ENCODE data around the gene BLOC1S1.

The BLOC1S1 gene

GRCh38 chr12:55716582-55716957 is 724 bp downstream of the BLOC1S1 start:
- peak overlapping the region; percentile 98 for H3K27ac ChIP-seq (ENCODE audit: low read depth, low read length)

GRCh38 chr12:55717011-55718007 is 1.5 kb downstream of the BLOC1S1 start:
- H2BK120ac ChIP-seq (ENCODE audit: low read depth, low read length), result no peak overlapping the region
- peak overlapping the region; percentile 29 for H3K27ac ChIP-seq (ENCODE audit: low read depth, low read length)
- no peak overlapping the region for H4K8ac ChIP-seq (ENCODE audit: low read depth, low read length)
- H3K9ac ChIP-seq (ENCODE audit: low read length), result peak overlapping the region; percentile 91
- no peak overlapping the region for H2BK15ac ChIP-seq (replicated peaks; ENCODE audit: low read depth)
- no peak overlapping the region for H4K5ac ChIP-seq (ENCODE audit: low read length)
- peak overlapping the region; percentile 70 for H3K4me3 ChIP-seq (ENCODE audit: low read length)
- H3K4me1 ChIP-seq (ENCODE audit: control insufficient read depth, low read depth, low read length), result peaks cover 17% of the 10 kb centered on the region
- peak overlapping the region; percentile 29 for H3K4ac ChIP-seq (ENCODE audit: low read depth, low read length)
- peak overlapping the region; percentile 87 for H3K4me2 ChIP-seq (ENCODE audit: low read length)
- peak overlapping the region; percentile 93 for H3K56ac ChIP-seq (ENCODE audit: low read length)
- H2AK5ac ChIP-seq (ENCODE audit: low read length), result peak overlapping the region; percentile 9
- WGBS (ENCODE audit: extremely low coverage, insufficient coverage, low lambda C conversion rate), result no CpG with 5 or more reads among the region's 8 CpGs
- no peaks in the 10 kb centered on the region for H3K36me3 ChIP-seq (ENCODE audit: control insufficient read depth, insufficient read depth, low read length)
- H3K79me2 ChIP-seq (ENCODE audit: control insufficient read depth, insufficient read depth, low read length), result no peaks in the 10 kb centered on the region
- H3K27me3 ChIP-seq (ENCODE audit: insufficient read depth, low read length, poor library complexity), result no peaks in the 10 kb centered on the region
- H3K23ac ChIP-seq (ENCODE audit: low read length), result peak overlapping the region; percentile 38
- no peaks in the 10 kb centered on the region for H3K79me1 ChIP-seq (ENCODE audit: low read length)
- peak overlapping the region; percentile 76 for H3K18ac ChIP-seq (ENCODE audit: low read length)
- DNase-seq, result peak; percentile 74
- peak overlapping the region; percentile 33 for H2BK5ac ChIP-seq (ENCODE audit: low read length)

More at GRCh38 chr12:55716582-55716957, 724 bp downstream of the BLOC1S1 start:
- no peak overlapping the region for H3K18ac ChIP-seq (ENCODE audit: low read length)
- H3K79me2 ChIP-seq (ENCODE audit: control insufficient read depth, insufficient read depth, low read length), result no peaks in the 10 kb centered on the region
- H3K9ac ChIP-seq (ENCODE audit: low read length), result peak overlapping the region; percentile 91
- no peak overlapping the region for H2BK15ac ChIP-seq (replicated peaks; ENCODE audit: low read depth)
- peak overlapping the region; percentile 87 for H3K4me2 ChIP-seq (ENCODE audit: low read length)
- H4K5ac ChIP-seq (ENCODE audit: low read length), result no peak overlapping the region
- peaks cover 17% of the 10 kb centered on the region for H3K4me1 ChIP-seq (ENCODE audit: control insufficient read depth, low read depth, low read length)
- H3K4me3 ChIP-seq (ENCODE audit: low read length), result peak overlapping the region; percentile 70
- peak overlapping the region; percentile 93 for H3K56ac ChIP-seq (ENCODE audit: low read length)
- no peak overlapping the region for H3K23ac ChIP-seq (ENCODE audit: low read length)
- H3K4ac ChIP-seq (ENCODE audit: low read depth, low read length), result no peak overlapping the region
- H2BK120ac ChIP-seq (ENCODE audit: low read depth, low read length), result no peak overlapping the region
- H3K79me1 ChIP-seq (ENCODE audit: low read length), result no peaks in the 10 kb centered on the region
- no peaks in the 10 kb centered on the region for H3K27me3 ChIP-seq (ENCODE audit: insufficient read depth, low read length, poor library complexity)
- no peak overlapping the region for H4K8ac ChIP-seq (ENCODE audit: low read depth, low read length)
- WGBS (ENCODE audit: extremely low coverage, insufficient coverage, low lambda C conversion rate), result no CpG with 5 or more reads among the region's 13 CpGs
- H2AK5ac ChIP-seq (ENCODE audit: low read length), result no peak overlapping the region
- no peaks in the 10 kb centered on the region for H3K36me3 ChIP-seq (ENCODE audit: control insufficient read depth, insufficient read depth, low read length)
- no peak overlapping the region for H2BK5ac ChIP-seq (ENCODE audit: low read length)
- DNase-seq, result no peak

- H3K9ac ChIP-seq (ENCODE audit: low read length), result peak overlapping the region; percentile 44
- H3K18ac ChIP-seq (ENCODE audit: low read length), result peak overlapping the region; percentile 76
- peak overlapping the region; percentile 29 for H3K4ac ChIP-seq (ENCODE audit: low read depth, low read length)
- no peaks in the 10 kb centered on the region for H3K79me1 ChIP-seq (ENCODE audit: low read length)
- no peak overlapping the region for H3K4me3 ChIP-seq (ENCODE audit: low read length)
- H2BK5ac ChIP-seq (ENCODE audit: low read length), result peak overlapping the region; percentile 48
- H4K5ac ChIP-seq (ENCODE audit: low read length), result no peak overlapping the region
- H3K23ac ChIP-seq (ENCODE audit: low read length), result peak overlapping the region; percentile 38
- H3K27me3 ChIP-seq (ENCODE audit: insufficient read depth, low read length, poor library complexity), result no peaks in the 10 kb centered on the region
- H3K79me2 ChIP-seq (ENCODE audit: control insufficient read depth, insufficient read depth, low read length), result no peaks in the 10 kb centered on the region
- H3K56ac ChIP-seq (ENCODE audit: low read length), result peak overlapping the region; percentile 85
- H3K4me1 ChIP-seq (ENCODE audit: control insufficient read depth, low read depth, low read length), result peaks cover 17% of the 10 kb centered on the region
- H4K8ac ChIP-seq (ENCODE audit: low read depth, low read length), result no peak overlapping the region
- H3K36me3 ChIP-seq (ENCODE audit: control insufficient read depth, insufficient read depth, low read length), result no peaks in the 10 kb centered on the region
- H2BK120ac ChIP-seq (ENCODE audit: low read depth, low read length), result no peak overlapping the region
- peak; percentile 87 for DNase-seq
- H3K4me2 ChIP-seq (ENCODE audit: low read length), result no peak overlapping the region
- no peak overlapping the region for H2AK5ac ChIP-seq (ENCODE audit: low read length)
- H2BK15ac ChIP-seq (replicated peaks; ENCODE audit: low read depth), result no peak overlapping the region
- WGBS (ENCODE audit: extremely low coverage, insufficient coverage, low lambda C conversion rate), result no CpG with 5 or more reads among the region's 4 CpGs
- peak overlapping the region; percentile 63 for H3K27ac ChIP-seq (ENCODE audit: low read depth, low read length)
These were observed 2.2 kb downstream of the BLOC1S1 start for GRCh38 chr12:55718015-55718414.

- H3K4me1 ChIP-seq (ENCODE audit: control insufficient read depth, low read depth, low read length), result peaks cover 17% of the 10 kb centered on the region
- H3K27ac ChIP-seq (ENCODE audit: low read depth, low read length), result peak overlapping the region; percentile 63
- peak overlapping the region; percentile 44 for H3K9ac ChIP-seq (ENCODE audit: low read length)
- no peak for DNase-seq
- H4K5ac ChIP-seq (ENCODE audit: low read length), result no peak overlapping the region
- no peak overlapping the region for H3K23ac ChIP-seq (ENCODE audit: low read length)
- no peak overlapping the region for H4K8ac ChIP-seq (ENCODE audit: low read depth, low read length)
- no peaks in the 10 kb centered on the region for H3K79me1 ChIP-seq (ENCODE audit: low read length)
- no peaks in the 10 kb centered on the region for H3K27me3 ChIP-seq (ENCODE audit: insufficient read depth, low read length, poor library complexity)
- H3K4me3 ChIP-seq (ENCODE audit: low read length), result no peak overlapping the region
- H3K56ac ChIP-seq (ENCODE audit: low read length), result peak overlapping the region; percentile 85
- peak overlapping the region; percentile 48 for H2BK5ac ChIP-seq (ENCODE audit: low read length)
- H3K4me2 ChIP-seq (ENCODE audit: low read length), result no peak overlapping the region
- no peak overlapping the region for H3K4ac ChIP-seq (ENCODE audit: low read depth, low read length)
- no CpG with 5 or more reads among the region's 4 CpGs for WGBS (ENCODE audit: extremely low coverage, insufficient coverage, low lambda C conversion rate)
- H3K36me3 ChIP-seq (ENCODE audit: control insufficient read depth, insufficient read depth, low read length), result peaks cover 1% of the 10 kb centered on the region
- no peak overlapping the region for H3K18ac ChIP-seq (ENCODE audit: low read length)
- H2AK5ac ChIP-seq (ENCODE audit: low read length), result no peak overlapping the region
- H2BK120ac ChIP-seq (ENCODE audit: low read depth, low read length), result peak overlapping the region; percentile 34
- H3K79me2 ChIP-seq (ENCODE audit: control insufficient read depth, insufficient read depth, low read length), result no peaks in the 10 kb centered on the region
- no peak overlapping the region for H2BK15ac ChIP-seq (replicated peaks; ENCODE audit: low read depth)
These were observed 2.9 kb downstream of the BLOC1S1 start for GRCh38 chr12:55718624-55719275.

- H3K79me2 ChIP-seq (ENCODE audit: control insufficient read depth, insufficient read depth, low read length), result no peaks in the 10 kb centered on the region
- H3K27ac ChIP-seq (ENCODE audit: low read depth, low read length), result no peak overlapping the region
- no peak overlapping the region for H2BK120ac ChIP-seq (ENCODE audit: low read depth, low read length)
- no peak overlapping the region for H3K4ac ChIP-seq (ENCODE audit: low read depth, low read length)
- H4K8ac ChIP-seq (ENCODE audit: low read depth, low read length), result no peak overlapping the region
- H3K36me3 ChIP-seq (ENCODE audit: control insufficient read depth, insufficient read depth, low read length), result peaks cover 5% of the 10 kb centered on the region
- peaks cover 17% of the 10 kb centered on the region for H3K4me1 ChIP-seq (ENCODE audit: control insufficient read depth, low read depth, low read length)
- no peak overlapping the region for H3K23ac ChIP-seq (ENCODE audit: low read length)
- no peaks in the 10 kb centered on the region for H3K79me1 ChIP-seq (ENCODE audit: low read length)
- H3K4me2 ChIP-seq (ENCODE audit: low read length), result no peak overlapping the region
- H2BK15ac ChIP-seq (replicated peaks; ENCODE audit: low read depth), result no peak overlapping the region
- no peaks in the 10 kb centered on the region for H3K27me3 ChIP-seq (ENCODE audit: insufficient read depth, low read length, poor library complexity)
- H4K5ac ChIP-seq (ENCODE audit: low read length), result no peak overlapping the region
- H2AK5ac ChIP-seq (ENCODE audit: low read length), result no peak overlapping the region
- no CpG with 5 or more reads among the region's 7 CpGs for WGBS (ENCODE audit: extremely low coverage, insufficient coverage, low lambda C conversion rate)
- H3K9ac ChIP-seq (ENCODE audit: low read length), result no peak overlapping the region
- H3K4me3 ChIP-seq (ENCODE audit: low read length), result no peak overlapping the region
- no peak overlapping the region for H3K56ac ChIP-seq (ENCODE audit: low read length)
- no peak for DNase-seq
- no peak overlapping the region for H3K18ac ChIP-seq (ENCODE audit: low read length)
- no peak overlapping the region for H2BK5ac ChIP-seq (ENCODE audit: low read length)
These were observed 3.5 kb downstream of the BLOC1S1 start for GRCh38 chr12:55719371-55719770.
